Measurements from ENCODE around the gene TAS2R50. TPM values are rescaled to one million over a fixed set of nuclear protein-coding genes. Genes with fewer than 3 reads are reported as not detected.

The TAS2R50 gene
- total and polyA plus RNA-seq, 2 experiments from 2014 or later, result 3.4 TPM; not detected in 1

DNA sequence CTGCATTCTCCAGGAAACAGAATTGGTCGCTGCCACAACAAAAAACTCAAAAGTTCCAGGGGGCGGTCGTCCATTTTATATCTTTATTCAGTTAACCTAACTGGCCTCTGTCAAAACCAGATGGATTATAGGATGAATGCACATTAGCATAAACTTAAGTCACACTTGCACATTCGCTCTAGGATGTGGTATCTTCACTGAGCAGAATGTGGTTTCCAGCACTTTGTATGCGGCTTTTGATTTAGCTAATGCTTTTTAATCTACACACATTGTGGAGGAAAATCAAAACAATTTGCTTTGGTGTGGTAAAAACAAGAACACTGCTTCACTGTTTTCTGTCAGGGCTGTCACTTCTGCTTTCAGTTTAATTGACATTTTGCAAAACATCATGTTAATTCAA lies 4.5 kb downstream of the TAS2R50 start (continued):
- TF ChIP-seq, protein P1, sequence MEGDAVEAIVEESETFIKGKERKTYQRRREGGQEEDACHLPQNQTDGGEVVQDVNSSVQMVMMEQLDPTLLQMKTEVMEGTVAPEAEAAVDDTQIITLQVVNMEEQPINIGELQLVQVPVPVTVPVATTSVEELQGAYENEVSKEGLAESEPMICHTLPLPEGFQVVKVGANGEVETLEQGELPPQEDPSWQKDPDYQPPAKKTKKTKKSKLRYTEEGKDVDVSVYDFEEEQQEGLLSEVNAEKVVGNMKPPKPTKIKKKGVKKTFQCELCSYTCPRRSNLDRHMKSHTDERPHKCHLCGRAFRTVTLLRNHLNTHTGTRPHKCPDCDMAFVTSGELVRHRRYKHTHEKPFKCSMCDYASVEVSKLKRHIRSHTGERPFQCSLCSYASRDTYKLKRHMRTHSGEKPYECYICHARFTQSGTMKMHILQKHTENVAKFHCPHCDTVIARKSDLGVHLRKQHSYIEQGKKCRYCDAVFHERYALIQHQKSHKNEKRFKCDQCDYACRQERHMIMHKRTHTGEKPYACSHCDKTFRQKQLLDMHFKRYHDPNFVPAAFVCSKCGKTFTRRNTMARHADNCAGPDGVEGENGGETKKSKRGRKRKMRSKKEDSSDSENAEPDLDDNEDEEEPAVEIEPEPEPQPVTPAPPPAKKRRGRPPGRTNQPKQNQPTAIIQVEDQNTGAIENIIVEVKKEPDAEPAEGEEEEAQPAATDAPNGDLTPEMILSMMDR (conservative IDR thresholded peaks at IDR 0.05; ENCODE audit: low read depth in 2 of 2), result no peak
- TF ChIP-seq, protein P2, sequence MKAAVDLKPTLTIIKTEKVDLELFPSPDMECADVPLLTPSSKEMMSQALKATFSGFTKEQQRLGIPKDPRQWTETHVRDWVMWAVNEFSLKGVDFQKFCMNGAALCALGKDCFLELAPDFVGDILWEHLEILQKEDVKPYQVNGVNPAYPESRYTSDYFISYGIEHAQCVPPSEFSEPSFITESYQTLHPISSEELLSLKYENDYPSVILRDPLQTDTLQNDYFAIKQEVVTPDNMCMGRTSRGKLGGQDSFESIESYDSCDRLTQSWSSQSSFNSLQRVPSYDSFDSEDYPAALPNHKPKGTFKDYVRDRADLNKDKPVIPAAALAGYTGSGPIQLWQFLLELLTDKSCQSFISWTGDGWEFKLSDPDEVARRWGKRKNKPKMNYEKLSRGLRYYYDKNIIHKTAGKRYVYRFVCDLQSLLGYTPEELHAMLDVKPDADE (IDR thresholded peaks at IDR 0.05), result no peak

DNA sequence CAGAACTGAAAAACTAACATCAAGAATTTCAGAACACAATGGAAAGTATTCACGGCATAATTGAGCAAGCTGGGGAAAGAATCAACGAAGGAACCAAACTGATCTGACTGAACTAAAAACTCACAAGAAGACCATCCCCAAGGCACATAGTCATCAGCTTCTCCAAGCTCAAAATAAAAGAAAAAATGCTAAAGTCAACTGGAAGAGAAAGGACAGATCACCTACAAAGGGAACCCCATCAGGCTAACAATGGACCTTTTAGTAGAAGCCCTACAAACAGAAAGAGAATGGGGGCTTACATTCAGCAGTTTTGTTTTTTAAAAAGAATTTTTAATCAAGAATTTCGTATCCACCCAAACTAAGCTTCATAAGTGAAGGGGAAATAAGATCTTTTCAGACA lies 11.7 kb downstream of the TAS2R50 start:
- no peaks in the 10 kb centered on the region for H3F3A ChIP-seq (replicated peaks; ENCODE audit: low read depth)
- H3K4me1 Mint-ChIP-seq, result peaks cover 43% of the 10 kb centered on the region

DNA sequence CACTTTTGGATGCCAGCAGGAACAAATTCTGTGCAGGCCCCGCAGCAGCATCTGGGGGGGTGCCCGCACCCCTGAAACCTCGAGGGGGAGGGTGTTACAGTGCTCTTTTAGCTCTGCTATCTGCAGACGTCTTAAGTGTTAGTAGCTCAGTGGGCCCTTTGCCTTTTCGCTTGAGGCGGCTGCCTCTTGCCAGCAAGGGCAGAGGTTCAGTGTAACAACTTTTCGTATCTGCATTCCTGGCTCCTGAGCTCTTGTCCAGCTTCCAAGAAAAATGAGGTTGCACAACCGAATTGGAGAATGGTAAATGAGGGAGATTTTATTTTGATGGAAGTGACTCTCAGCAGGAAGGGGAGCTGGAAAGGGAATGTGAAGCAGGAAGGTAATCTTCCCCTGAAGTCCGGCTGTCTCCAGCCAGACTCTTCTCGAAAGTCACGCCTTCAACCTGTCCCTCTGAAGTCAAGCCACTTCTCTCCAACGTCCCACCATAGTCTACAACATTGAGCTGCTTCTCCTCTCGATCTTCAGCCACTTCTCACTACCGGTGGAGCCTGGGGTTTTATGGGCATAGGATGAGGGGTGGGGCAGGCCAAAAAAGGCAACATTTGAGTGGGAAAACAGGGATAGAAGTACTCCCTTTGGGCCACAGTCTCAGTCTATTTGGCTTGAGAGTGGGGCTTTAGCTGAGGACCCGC lies 17.8 kb downstream of the TAS2R50 start:
- no peaks in the 10 kb centered on the region for H3F3A ChIP-seq (replicated peaks; ENCODE audit: low read depth)
- peaks cover 1% of the 10 kb centered on the region for H3K27me3 Mint-ChIP-seq (ENCODE audit: insufficient read depth, low read depth, poor library complexity)
- peaks cover 4% of the 10 kb centered on the region; the same call in 1 of the 3 replicates for H3K9me3 Mint-ChIP-seq
- TF ChIP-seq, protein P1 (conservative IDR thresholded peaks at IDR 0.05; ENCODE audit: low read depth in 2 of 2), result no peak
- TF ChIP-seq POLR2AphosphoS5 (IDR thresholded peaks at IDR 0.05; ENCODE audit: low read depth) (no peak), EZH2 (IDR thresholded peaks at IDR 0.05; ENCODE audit: low read depth, unreplicated experiment) (no peak), ZNF114 (CRISPR knock-in tag; IDR thresholded peaks at IDR 0.05) (no peak), JUNB (IDR thresholded peaks at IDR 0.05; ENCODE audit: unreplicated experiment) (no peak), STAT1 (IDR thresholded peaks at IDR 0.05; ENCODE audit: unreplicated experiment) (no peak), CREB1 (CRISPR knock-in tag; IDR thresholded peaks at IDR 0.05; ENCODE audit: low read depth) (no peak), NANOG (IDR thresholded peaks at IDR 0.05; ENCODE audit: borderline replicate concordance) (no peak)
- TF ChIP-seq, protein P2 (IDR thresholded peaks at IDR 0.05), result no peak

More for the DNA sequence above, 11.7 kb downstream of the TAS2R50 start:
- ATAC-seq (peak; percentile 78), DNase-seq (ENCODE audit: low spot score) (peak; percentile 17)
- H3K27ac ChIP-seq (ENCODE audit: low read depth), result peak overlapping the region; percentile 43; the same call in 1 of the 2 replicates
- peaks cover 47% of the 10 kb centered on the region for H3K4me1 ChIP-seq (ENCODE audit: insufficient read depth)
- H3K27me3 Mint-ChIP-seq (ENCODE audit: insufficient read depth, low read depth, poor library complexity), result peaks cover 3% of the 10 kb centered on the region
- TF ChIP-seq STAT1 (IDR thresholded peaks at IDR 0.05; ENCODE audit: unreplicated experiment) (no peak), ZNF331 (CRISPR knock-in tag; IDR thresholded peaks at IDR 0.05; ENCODE audit: low read depth) (no peak), POLR2AphosphoS5 (IDR thresholded peaks at IDR 0.05; ENCODE audit: low read depth) (no peak), NANOG (IDR thresholded peaks at IDR 0.05; ENCODE audit: borderline replicate concordance) (no peak), JUNB (IDR thresholded peaks at IDR 0.05; ENCODE audit: unreplicated experiment) (no peak), EZH2 (IDR thresholded peaks at IDR 0.05; ENCODE audit: low read depth, unreplicated experiment) (no peak), CREB1 (CRISPR knock-in tag; IDR thresholded peaks at IDR 0.05; ENCODE audit: low read depth) (no peak)
- TF ChIP-seq, protein P2 (IDR thresholded peaks at IDR 0.05), result no peak
- H3K36me3 Mint-ChIP-seq (ENCODE audit: low read depth), result no peaks in the 10 kb centered on the region
- H3K4me2 ChIP-seq, result peak overlapping the region; percentile 24
- no peaks in the 10 kb centered on the region for H3K79me2 ChIP-seq (replicated peaks; ENCODE audit: insufficient read depth)
- H3K4me3 Mint-ChIP-seq, result no peak overlapping the region
- H3K9me2 ChIP-seq (ENCODE audit: insufficient read depth), result no peaks in the 10 kb centered on the region
- H3K9me3 Mint-ChIP-seq, result no peaks in the 10 kb centered on the region
- peak overlapping the region; percentile 25 for H3K27ac Mint-ChIP-seq
- peaks cover 5% of the 10 kb centered on the region for H4K20me1 ChIP-seq (replicated peaks; ENCODE audit: insufficient read depth)
- H2AFZ ChIP-seq, result no peak overlapping the region
- no peaks in the 10 kb centered on the region for H3K36me3 ChIP-seq (ENCODE audit: insufficient read depth)
- no peaks in the 10 kb centered on the region for H3K27me3 ChIP-seq (ENCODE audit: insufficient read depth)
- H3K4me3 ChIP-seq, result no peak overlapping the region

More for the DNA sequence above, 17.8 kb downstream of the TAS2R50 start:
- no peaks in the 10 kb centered on the region for H3K27me3 ChIP-seq (ENCODE audit: insufficient read depth)
- H3K4me1 ChIP-seq (ENCODE audit: insufficient read depth), result no peaks in the 10 kb centered on the region
- H3K36me3 Mint-ChIP-seq (ENCODE audit: low read depth), result peaks cover 5% of the 10 kb centered on the region; the same call in 2 of the 3 replicates
- no peaks in the 10 kb centered on the region for H4K20me1 ChIP-seq (replicated peaks; ENCODE audit: insufficient read depth)
- no peak for DNase-seq (ENCODE audit: low spot score)
- no peaks in the 10 kb centered on the region for H3K79me2 ChIP-seq (replicated peaks; ENCODE audit: insufficient read depth)
- no peaks in the 10 kb centered on the region for H3K36me3 ChIP-seq (ENCODE audit: insufficient read depth)
- no peak for ATAC-seq
- H3K4me2 ChIP-seq, result no peak overlapping the region
- H2AFZ ChIP-seq, result no peak overlapping the region
- no peak overlapping the region for H3K27ac ChIP-seq (ENCODE audit: low read depth)
- H3K9me2 ChIP-seq (ENCODE audit: insufficient read depth), result no peaks in the 10 kb centered on the region
- no peak overlapping the region for H3K27ac Mint-ChIP-seq
- no peak overlapping the region for H3K4me3 Mint-ChIP-seq
- H3K4me3 ChIP-seq, result no peak overlapping the region
- no peaks in the 10 kb centered on the region for H3K4me1 Mint-ChIP-seq

Measured in GM23338 (cell line).